T follicular helper cell (primary cell): ENCODE measurements around the gene PODXL.
"Not testable (repeated sequence)": the region's sequence is repeated elsewhere in the genome, so short reads cannot be mapped to it uniquely, and the experiment has no call there.

Experiments used
- DNase-seq: peaks from one replicate; pipeline ENCODE4 v3.0.0-alpha.2; 2020; ENCODE audit warnings: low read depth

PODXL gene

GRCh38 chr7:131493081-131493480 is 63.3 kb downstream of the PODXL start:
- DNase-seq = no peak

GRCh38 chr7:131489881-131490280 is 66.5 kb downstream of the PODXL start:
- no peak for DNase-seq

- no peak for DNase-seq
Observed at GRCh38 chr7:131489196-131489595, 67.2 kb downstream of the PODXL start.

GRCh38 chr7:131488361-131488760 is 68.1 kb downstream of the PODXL start:
- no peak for DNase-seq

GRCh38 chr7:131487217-131487616 is 69.2 kb downstream of the PODXL start:
- no peak for DNase-seq

GRCh38 chr7:131486346-131486745 is 70.1 kb downstream of the PODXL start:
- no peak for DNase-seq

GRCh38 chr7:131483586-131483985 is 72.8 kb downstream of the PODXL start:
- no peak for DNase-seq

- DNase-seq = no peak
Observed at GRCh38 chr7:131482800-131483199, 73.6 kb downstream of the PODXL start.

- DNase-seq = no peak
Observed at GRCh38 chr7:131480384-131481315, 75.8 kb downstream of the PODXL start.

- no peak for DNase-seq
Observed at GRCh38 chr7:131476740-131477139, 79.7 kb downstream of the PODXL start.

GRCh38 chr7:131471250-131472004 is 85.0 kb downstream of the PODXL start:
- DNase-seq = no peak

GRCh38 chr7:131467788-131468187 is 88.6 kb downstream of the PODXL start:
- no peak for DNase-seq

GRCh38 chr7:131466735-131467365 is 89.6 kb downstream of the PODXL start:
- DNase-seq = no peak

GRCh38 chr7:131462715-131463114 is 93.7 kb downstream of the PODXL start:
- DNase-seq = not testable (repeated sequence)

- no peak for DNase-seq
Observed at GRCh38 chr7:131462059-131462458, 94.4 kb downstream of the PODXL start.

- DNase-seq = no peak
Observed at GRCh38 chr7:131459256-131459655, 97.2 kb downstream of the PODXL start.

- no peak for DNase-seq
Observed at GRCh38 chr7:131456338-131456737, 100.1 kb downstream of the PODXL start.

- no peak for DNase-seq
Observed at GRCh38 chr7:131455546-131455945, 100.9 kb downstream of the PODXL start.

GRCh38 chr7:131455001-131455400 is 101.4 kb downstream of the PODXL start:
- DNase-seq = no peak

- no peak for DNase-seq
Observed at GRCh38 chr7:131454498-131454897, 101.9 kb downstream of the PODXL start.
